HG02763 (cell line): ENCODE results near the gene NDUFA5.
A peak's percentile ranks its signal among the peaks of the same experiment; 100 is the strongest.

Experiments used
- ATAC-seq: cut with Tn5 transposase; IDR thresholded peaks from one replicate; pipeline ENCODE4 v1.9.1; 2021; ENCODE audit warnings: mild to moderate bottlenecking, moderate library complexity; ENCODE audit not compliant: unreplicated experiment

The NDUFA5 gene

DNA sequence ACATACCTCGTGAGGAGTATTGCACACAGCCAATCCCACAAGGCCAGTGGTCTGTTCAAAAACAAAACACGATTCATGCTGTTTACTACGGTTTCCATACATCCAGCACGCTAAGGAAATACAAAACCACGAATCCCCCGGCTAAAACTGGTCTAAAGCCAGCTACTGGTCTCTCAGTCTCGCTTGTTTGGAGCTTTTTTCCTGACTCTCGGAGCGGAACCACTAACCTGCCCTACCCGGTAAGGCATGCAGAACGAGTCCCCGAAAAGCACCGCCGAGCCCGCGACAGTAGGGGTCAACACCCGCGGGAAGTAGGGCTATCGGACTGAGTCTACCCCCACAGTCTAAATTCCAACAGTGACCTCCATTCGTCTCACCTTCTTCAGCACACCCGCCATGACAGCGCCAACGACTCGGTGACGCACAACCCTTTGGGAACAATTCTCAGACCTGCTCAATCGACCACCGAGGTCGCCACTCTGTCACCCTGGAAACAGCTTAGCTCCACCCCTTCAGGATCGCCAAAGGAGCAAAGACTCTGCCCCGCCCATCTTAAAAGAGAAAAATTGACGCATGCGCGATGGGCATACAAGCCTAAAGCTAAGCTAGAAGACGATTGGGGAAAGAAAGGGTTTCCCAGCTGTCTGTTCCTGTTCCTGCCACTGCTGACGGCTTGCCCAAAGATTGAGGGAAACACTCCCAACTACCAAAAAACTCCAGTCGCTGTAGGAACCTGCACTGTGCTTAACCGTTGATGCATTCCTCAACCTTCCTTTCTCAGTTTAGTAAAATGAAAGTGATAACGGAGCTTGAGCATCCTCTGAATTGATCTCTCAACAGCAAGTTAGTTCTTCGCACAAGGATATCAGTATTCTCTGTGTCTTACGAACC lies at the start of gene NDUFA5:
Gene NDUFA5, minus strand, starts transcription at position 421 of the 891 bp plus-strand sequence. Its CDS starts 23 bp downstream, at position 398.
- peak; percentile 99 for ATAC-seq

DNA sequence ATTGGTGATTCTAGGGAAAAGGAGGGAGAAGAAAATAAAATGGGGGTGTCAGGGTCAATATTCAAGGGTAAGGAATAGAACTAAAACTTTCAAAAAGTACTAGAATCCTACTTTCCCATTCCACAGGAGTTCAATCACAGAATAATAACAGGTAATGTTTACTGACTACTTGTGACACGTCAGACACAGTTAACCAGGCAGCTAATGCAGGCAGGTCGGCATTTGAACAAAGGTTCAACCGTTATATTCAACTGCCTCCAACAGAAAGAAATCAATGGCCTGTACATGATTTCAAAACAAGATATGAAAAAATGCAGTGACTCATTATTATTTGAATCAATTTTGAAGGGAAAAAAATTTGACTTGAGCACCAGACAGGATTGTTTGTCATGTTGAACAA lies 47.1 kb upstream of the NDUFA5 start:
- ATAC-seq = no peak

DNA sequence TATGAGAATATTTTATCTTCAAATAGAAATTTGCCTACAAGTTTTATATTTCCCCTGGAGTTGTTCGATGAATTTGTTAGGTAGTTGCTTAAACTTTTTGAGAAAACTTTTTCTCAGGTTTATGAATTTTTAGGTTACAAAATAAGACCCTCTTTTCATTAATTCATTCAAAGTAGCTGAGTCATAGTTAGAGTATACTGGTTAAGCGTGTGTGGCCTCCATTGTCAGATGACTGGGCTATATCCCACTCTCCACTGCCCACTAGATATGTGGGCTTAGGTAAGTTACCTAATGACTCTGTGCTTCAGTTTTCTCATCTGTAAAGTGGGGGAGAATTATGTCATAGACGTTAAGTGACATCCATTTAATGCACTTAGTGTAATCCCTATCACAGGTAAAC lies 45.0 kb upstream of the NDUFA5 start:
- no peak for ATAC-seq

DNA sequence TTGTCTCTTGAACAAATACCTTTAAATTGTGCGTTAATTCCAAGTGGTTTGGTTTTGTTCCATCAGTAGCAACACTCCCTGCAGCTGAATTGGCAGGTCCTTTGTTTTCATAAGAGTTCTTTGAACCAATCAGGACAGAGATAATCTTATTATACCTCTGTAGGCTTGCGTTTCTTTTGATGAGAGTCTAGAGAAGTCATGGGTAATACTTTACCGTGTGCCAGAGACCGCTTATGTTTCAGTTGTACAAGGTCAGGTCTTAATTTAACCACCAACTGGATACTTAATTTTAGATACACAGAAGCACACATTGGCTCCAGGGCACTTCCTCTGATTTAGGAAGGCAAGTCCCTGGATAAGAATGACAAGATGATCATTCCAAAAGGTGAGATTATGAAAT lies 43.9 kb upstream of the NDUFA5 start, which contains the start of gene ASB15:
Gene ASB15, plus strand, starts transcription at position 292 of the 400 bp plus-strand sequence. CDS start 12,682 bp downstream, outside the sequence.
- no peak for ATAC-seq

DNA sequence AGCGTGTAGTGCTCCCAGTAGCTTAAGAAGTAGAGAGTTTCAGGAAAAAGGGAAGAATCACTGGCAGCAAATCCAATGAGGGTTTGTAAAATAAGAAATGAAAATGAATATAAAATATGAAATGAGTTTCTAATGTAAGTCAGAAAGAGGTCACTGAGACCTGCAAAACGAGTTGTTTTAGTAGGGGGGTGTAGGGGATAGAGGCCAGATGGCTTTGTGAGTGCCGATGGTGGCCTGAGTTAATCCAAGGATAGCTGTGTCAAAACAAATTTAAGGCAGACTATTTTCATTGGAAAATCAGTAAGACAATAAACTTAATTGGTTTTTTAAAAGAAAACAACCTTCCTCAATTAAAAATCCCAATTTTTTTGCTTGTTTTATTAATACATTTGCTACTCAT lies 43.3 kb upstream of the NDUFA5 start:
- no peak for ATAC-seq

DNA sequence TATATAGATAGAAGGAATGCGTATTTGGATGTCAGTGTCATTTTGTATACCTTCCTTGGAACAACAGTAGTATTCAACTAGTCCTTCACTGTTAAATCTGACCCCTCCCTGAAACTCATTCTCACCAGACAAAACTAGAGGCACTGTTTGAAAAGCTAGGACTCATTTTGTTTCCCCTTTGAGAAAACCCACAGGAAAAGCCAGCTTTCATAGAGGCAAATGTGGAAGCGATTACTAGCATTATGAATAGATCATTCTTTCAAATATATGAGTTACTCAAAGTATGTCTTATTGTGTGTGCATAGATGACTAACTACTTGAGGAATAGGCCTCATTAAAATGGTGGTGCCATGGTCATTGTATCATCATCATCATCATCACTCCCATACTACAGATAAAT lies 42.1 kb upstream of the NDUFA5 start:
- no peak for ATAC-seq

DNA sequence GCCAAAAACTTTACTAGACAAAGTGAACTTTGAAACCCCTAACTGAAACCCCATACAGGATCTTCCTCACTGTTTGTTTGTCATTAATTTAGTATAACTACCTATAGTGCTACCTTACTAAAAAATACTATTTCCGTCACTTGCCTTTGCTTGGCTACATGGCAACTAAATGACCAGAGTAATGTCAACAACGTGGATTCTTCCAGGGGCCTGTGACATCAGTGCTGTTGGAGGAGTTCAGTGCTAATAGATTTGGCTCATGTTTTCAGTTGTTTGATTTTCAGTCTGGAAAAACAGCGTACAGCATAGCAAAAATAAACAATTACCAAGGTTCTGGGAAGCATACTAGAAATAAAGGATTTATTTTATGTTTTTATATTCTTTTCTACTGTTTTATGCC lies 41.0 kb upstream of the NDUFA5 start:
- no peak for ATAC-seq

DNA sequence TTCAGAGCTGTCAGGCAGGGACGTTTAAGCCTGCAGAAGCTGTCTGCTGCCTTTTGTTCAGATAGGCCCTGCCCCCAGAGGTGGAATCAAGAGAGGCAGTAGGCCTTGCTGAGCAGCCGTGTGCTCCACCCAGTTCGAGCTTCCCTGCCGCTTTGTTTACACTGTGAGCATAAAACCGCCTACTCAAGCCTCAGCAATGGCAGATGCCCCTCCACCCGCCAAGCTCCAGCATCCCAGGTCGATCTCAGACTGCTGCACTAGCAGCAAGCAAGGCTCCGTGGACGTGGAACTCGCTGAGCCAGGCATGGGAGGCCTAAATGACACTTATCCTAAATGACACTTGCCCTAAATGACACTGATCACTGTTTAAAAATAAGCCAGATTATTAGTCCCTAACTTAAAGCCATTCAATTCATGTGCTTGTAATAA lies 37.2 kb upstream of the NDUFA5 start:
- ATAC-seq = no peak

DNA sequence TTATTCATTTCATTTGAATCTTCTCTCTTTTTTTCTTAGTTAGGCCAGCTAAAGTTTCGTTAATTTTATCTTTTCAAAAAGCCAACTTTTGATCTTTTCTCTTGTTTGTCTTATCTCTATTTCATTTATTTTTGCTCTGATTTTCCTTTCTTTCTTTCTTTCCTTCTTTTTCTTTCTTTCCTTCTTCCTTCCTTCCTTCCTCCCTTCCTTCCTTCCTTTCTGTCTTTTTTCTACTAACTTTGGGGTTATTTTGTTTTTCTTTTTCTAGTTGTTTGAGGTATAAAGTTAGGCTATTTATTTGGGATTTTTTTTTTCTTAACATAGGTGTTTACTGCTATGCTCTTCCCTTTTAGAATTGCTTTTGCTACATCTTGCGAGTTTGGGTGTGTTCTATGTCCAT lies 30.8 kb upstream of the NDUFA5 start:
- ATAC-seq = no peak

DNA sequence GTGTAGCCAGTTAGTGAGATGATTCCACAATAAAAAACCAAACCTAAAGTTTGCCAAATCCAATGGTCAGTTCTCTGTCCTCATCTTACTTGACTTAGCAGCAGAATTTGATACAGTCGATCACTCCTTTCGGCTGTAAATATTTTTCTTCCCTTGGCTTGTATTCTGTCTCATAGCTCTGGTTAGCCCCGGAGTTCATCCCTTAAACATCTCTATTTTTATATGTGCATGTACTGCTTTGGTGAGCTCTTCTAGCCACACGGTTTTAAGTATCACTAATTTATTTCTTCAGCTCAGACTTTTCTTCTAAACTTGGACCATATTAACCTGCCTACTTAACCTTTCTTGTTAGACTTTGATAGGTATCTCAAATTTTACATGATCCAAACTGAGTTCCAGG lies 26.2 kb upstream of the NDUFA5 start:
- no peak for ATAC-seq

DNA sequence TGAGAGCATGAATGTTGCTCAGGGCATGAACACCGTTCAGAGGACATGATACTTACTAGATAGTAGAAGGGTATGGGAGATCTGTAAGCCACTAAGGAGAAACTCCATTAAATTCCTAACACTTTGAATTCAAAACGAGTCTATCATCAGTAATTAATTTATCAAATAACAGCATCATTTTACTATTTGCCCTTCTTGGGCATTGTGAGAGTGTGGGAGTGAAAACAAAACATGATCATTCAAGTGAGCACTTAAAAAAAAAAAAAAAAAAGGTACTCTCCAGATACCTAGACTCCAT lies 23.5 kb upstream of the NDUFA5 start:
- ATAC-seq = no peak

DNA sequence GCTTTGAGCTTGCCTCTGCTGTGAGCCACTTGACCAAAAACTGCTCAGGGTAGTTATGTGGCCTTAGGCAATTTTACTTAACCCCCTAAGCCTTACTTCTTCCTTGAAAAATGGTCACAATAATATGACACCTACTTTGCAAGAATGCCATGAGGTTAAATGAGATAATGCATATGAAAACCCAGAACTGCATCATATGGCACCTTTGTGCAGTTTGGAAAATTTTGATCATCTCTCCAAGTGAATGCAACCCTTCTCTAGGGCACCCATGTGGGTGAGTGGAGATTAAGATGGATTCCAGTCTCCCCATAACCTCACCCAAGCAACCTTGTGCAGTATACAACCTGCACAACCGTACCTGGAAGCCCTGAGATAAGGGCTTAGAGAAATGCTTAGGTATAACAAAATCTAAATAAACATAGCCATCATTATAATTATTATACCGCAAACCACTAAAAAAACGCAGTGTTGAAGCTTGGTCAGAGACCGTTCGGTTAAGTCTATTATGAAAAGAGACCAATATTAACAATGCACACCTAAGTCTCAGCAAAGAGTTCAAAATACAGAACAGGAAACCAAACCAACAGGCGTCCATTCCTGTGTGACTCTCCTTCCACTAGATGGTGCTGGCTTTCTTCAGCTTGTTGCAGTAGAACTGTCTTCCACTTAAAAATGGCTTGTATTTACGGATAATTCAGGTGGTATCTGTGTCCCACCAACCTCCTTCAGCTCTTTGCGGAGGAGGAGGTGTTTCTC lies 23.0 kb upstream of the NDUFA5 start:
- ATAC-seq = peak; percentile 65

DNA sequence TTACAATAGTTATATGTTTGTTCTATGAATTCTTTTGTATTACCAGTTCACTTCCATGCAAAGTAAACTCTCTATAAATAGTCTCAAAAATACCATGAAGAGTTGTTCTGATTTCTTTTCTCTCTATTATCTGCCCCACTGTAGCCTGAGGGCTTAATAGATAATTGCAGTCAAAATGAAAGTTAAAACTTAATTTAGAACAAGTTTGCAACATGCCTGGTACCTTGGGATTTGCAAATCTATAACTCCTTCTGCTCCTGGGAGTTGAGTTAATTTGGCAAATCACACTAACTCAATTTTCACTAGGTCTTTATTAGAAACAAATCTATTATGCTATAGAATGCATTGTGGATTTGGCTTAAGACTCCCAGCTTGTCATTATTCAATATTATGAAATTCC lies 21.8 kb upstream of the NDUFA5 start:
- no peak for ATAC-seq

DNA sequence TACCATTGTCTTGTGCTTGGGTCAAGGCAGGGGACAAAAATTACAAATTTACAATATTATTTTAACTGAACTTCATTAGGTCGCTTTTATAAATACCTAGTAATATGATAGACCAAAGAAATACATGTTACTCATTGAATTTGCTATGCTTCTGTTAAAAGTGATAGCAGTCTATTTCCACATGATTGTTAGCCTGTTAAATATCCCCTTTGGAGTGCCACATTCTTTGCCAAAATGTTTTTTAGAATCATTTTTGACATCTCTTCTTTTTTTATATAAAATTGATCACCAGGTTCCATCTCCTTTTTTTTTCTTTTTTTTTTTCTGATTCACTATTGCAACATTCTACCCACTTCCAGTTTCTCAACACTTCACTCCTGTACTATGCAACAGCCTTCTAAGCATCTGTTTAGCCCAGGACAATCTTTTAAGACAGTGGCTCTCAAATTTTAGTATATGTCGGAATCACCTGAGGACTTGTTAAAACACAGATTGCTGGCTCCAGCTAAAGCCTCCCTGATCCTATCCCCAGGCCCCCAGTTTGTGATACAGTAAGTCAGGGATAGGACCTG lies 16.4 kb upstream of the NDUFA5 start:
- no peak for ATAC-seq

DNA sequence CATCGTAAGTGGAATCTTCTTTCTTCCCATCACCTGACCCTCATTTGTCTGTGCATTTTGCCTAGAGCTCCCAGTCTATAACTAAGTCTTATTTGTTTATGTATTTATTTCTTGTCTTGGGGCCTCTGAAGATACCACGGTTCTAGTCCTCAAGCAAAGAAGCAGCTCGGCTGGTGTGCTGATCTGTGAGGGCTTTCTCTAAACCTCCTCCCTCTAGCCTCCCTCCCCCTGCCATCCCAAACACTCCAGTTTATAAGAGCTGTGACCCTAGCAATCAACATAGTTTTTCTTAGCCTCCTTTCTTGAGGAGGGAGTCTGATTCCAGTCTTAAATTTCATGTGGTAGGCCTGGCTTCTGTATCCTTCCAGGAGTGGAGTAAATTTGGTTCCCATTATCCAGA lies 15.7 kb upstream of the NDUFA5 start:
- no peak for ATAC-seq

DNA sequence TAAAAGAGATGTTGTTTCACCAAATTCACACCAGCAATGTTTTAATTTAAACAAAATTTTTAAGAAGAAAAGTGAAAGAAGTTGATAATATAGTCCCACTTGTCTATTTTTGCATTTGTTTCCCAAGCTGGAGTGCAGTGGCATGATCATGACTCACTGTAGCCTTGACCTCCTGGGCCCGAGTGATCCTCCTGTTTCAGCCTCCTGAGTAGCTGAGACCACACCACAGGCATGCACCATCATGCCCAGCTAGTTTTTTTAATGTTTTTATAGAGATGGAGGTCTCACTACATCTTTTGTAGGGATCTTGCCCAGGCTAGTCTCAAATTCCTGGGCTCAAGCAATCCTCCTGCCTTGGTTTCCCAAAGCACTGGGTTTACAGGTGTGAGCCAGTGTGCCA lies 14.1 kb upstream of the NDUFA5 start:
- ATAC-seq = no peak

DNA sequence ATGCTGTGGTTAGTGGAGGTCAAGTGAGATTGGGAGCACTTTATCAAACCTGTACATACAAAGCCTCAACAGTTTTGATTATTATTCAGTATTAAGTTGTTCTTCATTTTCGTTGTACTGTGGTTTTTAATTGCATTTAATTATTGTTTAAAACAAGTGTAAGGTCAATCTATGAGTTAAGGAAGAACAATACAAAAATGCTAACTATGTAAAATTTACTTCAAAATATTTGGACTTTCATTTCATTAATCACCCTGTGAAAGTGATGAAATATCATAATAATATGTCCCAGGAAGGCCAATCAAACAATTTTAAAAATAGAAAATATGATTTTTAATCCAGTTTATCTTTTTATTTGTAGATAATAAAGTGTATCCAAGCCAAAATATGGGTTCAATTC lies 13.6 kb upstream of the NDUFA5 start:
- ATAC-seq = no peak

DNA sequence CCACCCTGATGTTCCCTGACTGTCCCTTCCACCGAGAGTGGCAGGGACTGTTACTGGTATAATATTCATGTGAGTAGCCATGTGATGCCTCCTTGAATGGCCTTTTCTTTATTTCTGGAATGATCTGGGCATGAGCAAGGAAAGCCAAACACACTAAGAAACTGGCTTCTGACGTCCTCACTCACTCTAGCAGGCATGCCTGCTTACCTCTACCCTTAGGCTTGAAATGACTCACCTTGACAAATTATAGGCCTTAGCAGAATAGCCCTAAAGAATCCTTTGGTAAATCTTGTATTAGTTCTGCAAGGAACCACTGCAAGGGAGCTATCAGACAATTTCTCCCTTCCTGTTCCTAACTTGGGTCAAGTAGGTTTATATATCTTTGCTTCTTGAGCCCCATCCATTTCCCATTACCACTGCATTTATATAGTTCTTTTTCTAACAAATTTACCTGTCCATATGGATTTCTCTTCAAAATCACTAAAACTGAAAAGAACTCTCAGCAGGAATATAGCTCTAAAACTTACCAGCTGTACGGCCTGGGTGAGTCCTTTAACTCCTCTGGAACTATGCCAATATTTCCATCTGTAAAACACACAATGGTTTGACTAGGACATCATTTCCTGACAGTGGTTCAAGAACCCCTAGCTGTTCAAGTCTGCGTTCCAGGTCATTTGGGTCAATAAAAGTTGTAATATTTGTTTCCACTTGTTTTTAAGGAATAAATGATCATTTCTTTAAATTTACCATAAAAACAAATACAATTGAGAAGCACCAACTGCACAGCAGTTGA lies 13.0 kb upstream of the NDUFA5 start:
- no peak for ATAC-seq

DNA sequence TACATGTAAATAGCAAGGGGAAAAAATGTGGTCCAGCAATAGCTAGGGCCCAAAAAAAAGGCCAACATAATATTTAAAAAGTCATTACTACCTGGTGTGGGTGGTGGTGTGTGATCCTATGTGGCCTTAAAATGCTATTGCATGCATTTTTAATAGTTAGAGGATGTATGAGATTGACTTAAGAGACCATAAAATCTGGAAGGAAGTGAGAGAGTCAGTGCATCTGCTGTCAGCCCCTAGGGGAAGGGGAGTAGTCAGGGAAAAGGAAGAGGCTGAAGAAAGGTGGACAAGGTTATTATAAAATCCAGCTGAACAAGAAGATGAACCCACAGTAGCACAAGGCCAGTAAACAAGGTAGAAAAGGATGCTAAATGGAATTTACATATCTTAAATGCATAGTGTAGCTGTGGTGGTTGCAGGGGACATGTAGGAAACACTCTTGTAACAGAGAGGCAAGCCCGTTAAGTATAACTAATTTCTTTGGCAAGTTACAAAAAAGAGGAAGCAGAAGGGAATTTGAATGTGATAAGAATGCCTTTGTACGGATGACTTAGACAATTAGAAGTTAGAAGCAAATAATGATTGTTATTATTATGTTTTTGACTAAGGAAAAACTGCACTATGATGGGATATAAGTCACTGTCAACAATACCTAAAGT lies 11.9 kb upstream of the NDUFA5 start:
- ATAC-seq = no peak

DNA sequence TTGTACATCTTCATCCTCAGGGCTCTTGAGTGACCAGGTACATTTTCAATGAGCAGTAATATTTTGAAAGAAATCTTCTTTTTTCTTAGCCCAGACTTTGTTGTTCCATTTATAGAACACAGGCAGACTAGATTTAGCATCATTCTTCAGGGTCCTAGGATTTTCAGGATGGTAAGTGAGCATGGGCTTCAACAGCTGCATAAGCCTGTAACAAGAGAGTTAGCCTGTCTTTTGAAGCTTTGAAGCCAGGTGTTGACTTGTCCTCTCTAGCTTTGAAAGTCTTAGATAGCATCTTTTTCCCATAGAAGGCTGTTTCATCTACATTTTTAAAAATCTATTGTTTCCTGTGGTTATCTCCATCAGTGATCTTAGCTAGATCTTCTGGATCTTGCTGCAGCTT lies 4.5 kb upstream of the NDUFA5 start:
- ATAC-seq = no peak
